HepG2 (cell line): Measurements from ENCODE around the gene PRKCSH. TPM values are rescaled to one million over a fixed set of nuclear protein-coding genes. Genes with fewer than 3 reads are reported as not detected.

ENCODE experiments used
- ARHGAP35 ChIP-seq: sonication (generic); formaldehyde crosslinking; IDR thresholded peaks from 2 replicates; pipeline ENCODE4 v1.9.0; 2022; ENCODE audit warnings: mild to moderate bottlenecking, inconsistent platforms, moderate library complexity, missing genetic modification reagents, borderline replicate concordance
- ETV5 ChIP-seq: IDR thresholded peaks from 2 replicates; pipeline ENCODE4 v1.6.1; 2018; ENCODE audit warnings: missing biosample characterization, missing genetic modification reagents, inconsistent platforms, borderline replicate concordance
- FOXA3 ChIP-seq: IDR thresholded peaks from 2 replicates; pipeline ENCODE4 v1.6.1; 2016; ENCODE audit warnings: missing genetic modification reagents, missing compliant biosample characterization
- FOXM1 ChIP-seq: sonication (generic); formaldehyde crosslinking; IDR thresholded peaks from 2 replicates; pipeline ENCODE4 v1.5.0; 2020; ENCODE audit warnings: missing genetic modification reagents
- FOXP4 ChIP-seq: sonication (generic); formaldehyde crosslinking; IDR thresholded peaks from 2 replicates; pipeline ENCODE4 v1.4.0; 2020; ENCODE audit warnings: missing genetic modification reagents
- GABPA ChIP-seq, 2 experiments: IDR thresholded peaks; 2 replicates each; pipeline ENCODE4 v1.6.1; 2011 to 2016; ENCODE audit warnings: low read depth in 2 of 2, low read length in 1 of 2, missing biosample characterization in 1 of 2, missing genetic modification characterization in 1 of 2
- GATAD2A ChIP-seq: IDR thresholded peaks from 2 replicates; pipeline ENCODE4 v1.6.1; 2016
- HDAC1 ChIP-seq: sonication (generic); formaldehyde crosslinking; IDR thresholded peaks from 2 replicates; pipeline ENCODE4 v1.5.1; 2020; ENCODE audit warnings: mild to moderate bottlenecking, missing genetic modification reagents
- ISL2 ChIP-seq: sonication (generic); formaldehyde crosslinking; IDR thresholded peaks from 2 replicates; pipeline ENCODE4 v1.5.0; 2020; ENCODE audit warnings: missing genetic modification reagents
- KAT8 ChIP-seq: IDR thresholded peaks from 2 replicates; pipeline ENCODE4 v1.6.1; 2016; ENCODE audit warnings: missing genetic modification reagents, missing compliant biosample characterization
- KDM3A ChIP-seq: IDR thresholded peaks from 2 replicates; pipeline ENCODE4 v1.6.1; 2018; ENCODE audit warnings: low read depth, missing compliant biosample characterization
- NR0B2 ChIP-seq: sonication (generic); formaldehyde crosslinking; IDR thresholded peaks from 2 replicates; pipeline ENCODE4 v1.4.0; 2020; ENCODE audit warnings: mild to moderate bottlenecking, missing genetic modification reagents
- ONECUT2 ChIP-seq: sonication (generic); formaldehyde crosslinking; IDR thresholded peaks from 2 replicates; pipeline ENCODE4 v1.4.0; 2020; ENCODE audit warnings: missing genetic modification reagents
- PHF21A ChIP-seq: sonication (generic); formaldehyde crosslinking; IDR thresholded peaks from 2 replicates; pipeline ENCODE4 v1.5.0; 2020; ENCODE audit warnings: mild to moderate bottlenecking, missing genetic modification reagents
- SALL1 ChIP-seq: sonication (generic); formaldehyde crosslinking; IDR thresholded peaks from 2 replicates; pipeline ENCODE4 v1.8.0; 2022; ENCODE audit warnings: mild to moderate bottlenecking, missing genetic modification reagents
- SAP130 ChIP-seq: IDR thresholded peaks from 2 replicates; pipeline ENCODE4 v1.6.1; 2016; ENCODE audit warnings: low read depth
- SOX13 ChIP-seq, 3 experiments: fragments of 450-650 bp in 1 of 3; sonication (generic) in 1 of 3; formaldehyde crosslinking in 1 of 3; IDR thresholded peaks in 2 of 3; conservative IDR thresholded peaks in 1 of 3; 2 replicates each; pipeline versions ENCODE4 v1.5.0 to v1.6.1; 2016 to 2020; ENCODE audit warnings: antibody characterized with exemption in 1 of 3, mild to moderate bottlenecking in 1 of 3, missing compliant biosample characterization in 1 of 3, missing genetic modification reagents in 1 of 3, moderate library complexity in 1 of 3
- ZFP37 ChIP-seq: sonication (generic); formaldehyde crosslinking; IDR thresholded peaks from 2 replicates; pipeline ENCODE4 v1.4.0; 2020; ENCODE audit warnings: missing genetic modification reagents, borderline replicate concordance
- ZGPAT ChIP-seq: IDR thresholded peaks from 2 replicates; pipeline ENCODE4 v1.6.1; 2016; ENCODE audit warnings: mild to moderate bottlenecking
- ZMYM3 ChIP-seq: sonication (generic); formaldehyde crosslinking; IDR thresholded peaks from 2 replicates; pipeline ENCODE4 v1.5.1; 2020; ENCODE audit warnings: mild to moderate bottlenecking, missing genetic modification reagents
- ZNF674 ChIP-seq: sonication (generic); formaldehyde crosslinking; IDR thresholded peaks from 2 replicates; pipeline ENCODE4 v1.5.0; 2020; ENCODE audit warnings: low read depth, mild to moderate bottlenecking, missing genetic modification reagents
- ZNF770 ChIP-seq: sonication (generic); formaldehyde crosslinking; IDR thresholded peaks from 2 replicates; pipeline ENCODE4 v1.5.0; 2020; ENCODE audit warnings: mild to moderate bottlenecking, missing genetic modification reagents
- ZZZ3 ChIP-seq: sonication (generic); formaldehyde crosslinking; IDR thresholded peaks from 2 replicates; pipeline ENCODE4 v1.4.0; 2020; ENCODE audit warnings: missing genetic modification reagents, mild to moderate bottlenecking, borderline replicate concordance
- polyA plus RNA-seq, 8 experiments: library from polyadenylated mRNA; depleted of rRNA in 3 of 8; stranded (reverse) in 7 of 8; unstranded in 1 of 8; fragments of >200 nt; fragmentation: Illumina TruSeq in 4 of 8; extraction: Trizol in 4 of 8; gene quantifications; 2 replicates each; pipeline versions ENCODE4 v1.2.1 to v1.2.3, GENCODE V29; 2011 to 2016; ENCODE audit warnings: low read depth in 4 of 8, missing spikeins in 1 of 8, mixed read lengths in 1 of 8; ENCODE audit not compliant: insufficient read depth in 1 of 8
- total RNA-seq, 5 experiments: library from RNA; depleted of rRNA; stranded (reverse); fragments of >200 nt; fragmentation: Illumina TruSeq; extraction: Trizol; gene quantifications; 2 replicates each; pipeline ENCODE4 v1.2.3, GENCODE V29; 2016; ENCODE audit warnings: low read depth in 1 of 5

Gene PRKCSH
- total and polyA plus RNA-seq, 2 of the 13 experiments (the other 11 are each of a cell fraction or from before 2014, with no cell fraction given): 85.1 to 125 TPM

- TF ChIP-seq PHF21A (CRISPR knock-in tag) (0 out of 2 replicates have a peak, but pooled peaks have one; percentile 41), ARHGAP35 (no peak), ZFP37 (CRISPR knock-in tag) (no peak), GABPA (IDR thresholded peaks at IDR 0.05; ENCODE audit: low read depth, low read length) (no peak), GABPA (CRISPR knock-in tag; IDR thresholded peaks at IDR 0.05; ENCODE audit: low read depth) (peak; percentile 40), KDM3A (no peak), ZNF770 (CRISPR knock-in tag) (peak; percentile 97), ETV5 (0 out of 2 replicates have a peak, but pooled peaks have one; percentile 21), ZNF674 (CRISPR knock-in tag) (no peak), ISL2 (0 out of 2 replicates have a peak, but pooled peaks have one; percentile 24), ONECUT2 (peak; percentile 72), SOX13 (IDR thresholded peaks at IDR 0.05) (no peak), SOX13 (CRISPR knock-in tag; conservative IDR thresholded peaks at IDR 0.05 in 1 of 2, IDR thresholded peaks at IDR 0.05 in 1 of 2) (peak in 1 of 2 experiments; percentile 45; a peak in 1 of 4 replicates), GATAD2A (peak; percentile 49; the same call in 1 of the 2 replicates), FOXA3 (CRISPR knock-in tag) (peak; percentile 16; the same call in 1 of the 2 replicates), KAT8 (0 out of 2 replicates have a peak, but pooled peaks have one; percentile 13), NR0B2 (no peak), ZMYM3 (CRISPR knock-in tag) (0 out of 2 replicates have a peak, but pooled peaks have one; percentile 11), HDAC1 (CRISPR knock-in tag) (0 out of 2 replicates have a peak, but pooled peaks have one; percentile 27), ZZZ3 (CRISPR knock-in tag) (no peak), SALL1 (CRISPR knock-in tag) (peak; percentile 19; the same call in 1 of the 2 replicates), FOXM1 (CRISPR knock-in tag) (no peak), FOXP4 (CRISPR knock-in tag) (peak; percentile 61), SAP130 (CRISPR knock-in tag) (peak; percentile 51), ZGPAT (0 out of 2 replicates have a peak, but pooled peaks have one; percentile 14)
These were observed 48.0 kb upstream of the PRKCSH start (continued) for GRCh38 chr19:11387162-11388034.
